Stimulated activated effector memory CD8-positive, alpha-beta T cell treated with anti-CD3 and anti-CD28 coated beads, Interleukin-12 subunit alpha, Interleukin-12 subunit beta, amount 100 ng/mL, for 72 hours (primary cell): Measurements from ENCODE around the gene LARP1.
"Not testable (repeated sequence)": the region's sequence is repeated elsewhere in the genome, so short reads cannot be mapped to it uniquely, and the experiment has no call there.

ENCODE experiments used
- ATAC-seq: fragments of 150-1000 bp; cut with Tn5 transposase; 2 replicates; pipeline ENCODE4 v1.10.0; 2021
- DNase-seq, 2 donors: peaks; one replicate each; pipeline ENCODE4 v3.0.0; 2021 to 2022; ENCODE audit warnings: low spot score in 2 of 2
- H3K27ac Mint-ChIP-seq: one replicate; pipeline ENCODE4 v1.8.0; 2022; ENCODE audit warnings: mild to moderate bottlenecking, mixed read lengths
- H3K36me3 Mint-ChIP-seq: one replicate; pipeline ENCODE4 v1.8.0; 2022; ENCODE audit warnings: mild to moderate bottlenecking, mixed read lengths
- H3K4me1 Mint-ChIP-seq: one replicate; pipeline ENCODE4 v1.8.0; 2022; ENCODE audit warnings: mixed read lengths
- H3K4me3 Mint-ChIP-seq: one replicate; pipeline ENCODE4 v1.8.0; 2022; ENCODE audit warnings: mild to moderate bottlenecking, mixed read lengths
- H3K9me3 Mint-ChIP-seq: one replicate; pipeline ENCODE4 v1.8.0; 2022; ENCODE audit warnings: mixed read lengths

Gene LARP1

GRCh38 chr5:154815025-154815424, 59.8 kb downstream of the LARP1 start:
- ATAC-seq (no peak), DNase-seq (no peak)
- Mint-ChIP-seq H3K4me1 (peaks cover 54% of the 10 kb centered on the region), H3K27ac (peak overlapping the region; percentile 65), H3K9me3 (no peaks in the 10 kb centered on the region), H3K4me3 (no peak overlapping the region), H3K36me3 (peaks cover 91% of the 10 kb centered on the region)

GRCh38 chr5:154815684-154816247, 60.6 kb downstream of the LARP1 start:
- peaks cover 91% of the 10 kb centered on the region for H3K36me3 Mint-ChIP-seq
- no peak for DNase-seq

GRCh38 chr5:154816891-154817492, 61.8 kb downstream of the LARP1 start:
- Mint-ChIP-seq H3K4me1 (peaks cover 64% of the 10 kb centered on the region), H3K27ac (peak overlapping the region; percentile 65), H3K9me3 (no peaks in the 10 kb centered on the region), H3K36me3 (peaks cover 91% of the 10 kb centered on the region), H3K4me3 (no peak overlapping the region)
- DNase-seq (no peak), ATAC-seq (no peak)

More at GRCh38 chr5:154815684-154816247, 60.6 kb downstream of the LARP1 start:
- no peaks in the 10 kb centered on the region for H3K9me3 Mint-ChIP-seq
- peak overlapping the region; percentile 65 for H3K27ac Mint-ChIP-seq
- peaks cover 62% of the 10 kb centered on the region for H3K4me1 Mint-ChIP-seq
- no peak overlapping the region for H3K4me3 Mint-ChIP-seq
- ATAC-seq, result no peak

- ATAC-seq (no peak), DNase-seq (no peak)
- Mint-ChIP-seq H3K27ac (peak overlapping the region; percentile 79), H3K36me3 (peaks cover 88% of the 10 kb centered on the region), H3K4me1 (peaks cover 57% of the 10 kb centered on the region), H3K9me3 (no peaks in the 10 kb centered on the region), H3K4me3 (no peak overlapping the region)
Observed at GRCh38 chr5:154817815-154818214, 62.6 kb downstream of the LARP1 start.

GRCh38 chr5:154818471-154819116, 63.4 kb downstream of the LARP1 start:
- ATAC-seq (no peak), DNase-seq (no peak)
- H3K4me3 Mint-ChIP-seq, result no peak overlapping the region
- peaks cover 86% of the 10 kb centered on the region for H3K36me3 Mint-ChIP-seq
- H3K9me3 Mint-ChIP-seq, result no peaks in the 10 kb centered on the region
- H3K27ac Mint-ChIP-seq, result peak overlapping the region; percentile 79
- peaks cover 49% of the 10 kb centered on the region for H3K4me1 Mint-ChIP-seq

- no peak for DNase-seq
- Mint-ChIP-seq H3K4me1 (peaks cover 44% of the 10 kb centered on the region), H3K9me3 (no peaks in the 10 kb centered on the region), H3K4me3 (no peak overlapping the region), H3K36me3 (peaks cover 84% of the 10 kb centered on the region), H3K27ac (peak overlapping the region; percentile 79)
- no peak for ATAC-seq
Observed at GRCh38 chr5:154819546-154819945, 64.4 kb downstream of the LARP1 start.

- H3K9me3 Mint-ChIP-seq, result no peaks in the 10 kb centered on the region
- peaks cover 77% of the 10 kb centered on the region for H3K36me3 Mint-ChIP-seq
- peak overlapping the region; percentile 79 for H3K27ac Mint-ChIP-seq
- ATAC-seq (no peak), DNase-seq (no peak)
- H3K4me3 Mint-ChIP-seq, result no peak overlapping the region
- peaks cover 36% of the 10 kb centered on the region for H3K4me1 Mint-ChIP-seq
Observed at GRCh38 chr5:154820383-154820782, 65.2 kb downstream of the LARP1 start.

- Mint-ChIP-seq H3K4me1 (peaks cover 38% of the 10 kb centered on the region), H3K27ac (peak overlapping the region; percentile 76), H3K36me3 (peaks cover 61% of the 10 kb centered on the region)
- ATAC-seq, H3K4me3 Mint-ChIP-seq, H3K9me3 Mint-ChIP-seq, DNase-seq: not testable (repeated sequence)
Observed at GRCh38 chr5:154822896-154823295, 67.7 kb downstream of the LARP1 start.

- H3K36me3 Mint-ChIP-seq, result peaks cover 61% of the 10 kb centered on the region
Observed at GRCh38 chr5:154823605-154824004, 68.4 kb downstream of the LARP1 start.

GRCh38 chr5:154824070-154824469, 68.9 kb downstream of the LARP1 start:
- H3K9me3 Mint-ChIP-seq, result no peaks in the 10 kb centered on the region
- peak overlapping the region; percentile 76 for H3K27ac Mint-ChIP-seq
- ATAC-seq (no peak), DNase-seq (no peak)
- H3K36me3 Mint-ChIP-seq, result peaks cover 57% of the 10 kb centered on the region
- H3K4me3 Mint-ChIP-seq, result no peak overlapping the region
- peaks cover 39% of the 10 kb centered on the region for H3K4me1 Mint-ChIP-seq

More at GRCh38 chr5:154823605-154824004, 68.4 kb downstream of the LARP1 start:
- Mint-ChIP-seq H3K4me1 (peaks cover 41% of the 10 kb centered on the region), H3K4me3 (no peak overlapping the region), H3K27ac (peak overlapping the region; percentile 76), H3K9me3 (no peaks in the 10 kb centered on the region)
- no peak for ATAC-seq
- DNase-seq, result no peak

GRCh38 chr5:154829181-154829588, 74.0 kb downstream of the LARP1 start:
- DNase-seq (no peak), ATAC-seq (no peak)
- peak overlapping the region; percentile 84 for H3K27ac Mint-ChIP-seq
- peaks cover 26% of the 10 kb centered on the region for H3K36me3 Mint-ChIP-seq
- H3K9me3 Mint-ChIP-seq, result no peaks in the 10 kb centered on the region
- H3K4me1 Mint-ChIP-seq, result peaks cover 32% of the 10 kb centered on the region
- H3K4me3 Mint-ChIP-seq, result no peak overlapping the region

- peak; percentile 95 for ATAC-seq
- Mint-ChIP-seq H3K36me3 (peaks cover 22% of the 10 kb centered on the region), H3K27ac (peak overlapping the region; percentile 84), H3K4me1 (peaks cover 32% of the 10 kb centered on the region), H3K9me3 (no peaks in the 10 kb centered on the region), H3K4me3 (no peak overlapping the region)
- no peak for DNase-seq
Observed at GRCh38 chr5:154829589-154830218, 74.5 kb downstream of the LARP1 start.

- H3K27ac Mint-ChIP-seq, result peak overlapping the region; percentile 84
- ATAC-seq, result no peak
Observed at GRCh38 chr5:154830219-154830595, 75.0 kb downstream of the LARP1 start.

GRCh38 chr5:154830596-154830995, 75.4 kb downstream of the LARP1 start:
- DNase-seq (no peak), ATAC-seq (no peak)
- Mint-ChIP-seq H3K4me1 (peaks cover 31% of the 10 kb centered on the region), H3K9me3 (no peaks in the 10 kb centered on the region), H3K27ac (peak overlapping the region; percentile 84), H3K4me3 (no peak overlapping the region), H3K36me3 (peaks cover 22% of the 10 kb centered on the region)

More at GRCh38 chr5:154830219-154830595, 75.0 kb downstream of the LARP1 start:
- Mint-ChIP-seq H3K4me3 (no peak overlapping the region), H3K36me3 (peaks cover 22% of the 10 kb centered on the region), H3K9me3 (no peaks in the 10 kb centered on the region), H3K4me1 (peaks cover 32% of the 10 kb centered on the region)
- no peak for DNase-seq

GRCh38 chr5:154831451-154831850, 76.3 kb downstream of the LARP1 start:
- Mint-ChIP-seq H3K36me3 (peaks cover 17% of the 10 kb centered on the region), H3K4me3 (no peak overlapping the region), H3K9me3 (no peaks in the 10 kb centered on the region), H3K27ac (peak overlapping the region; percentile 84), H3K4me1 (peaks cover 27% of the 10 kb centered on the region)
- no peak for ATAC-seq
- no peak for DNase-seq
